ENCODE results near the gene TOP3B. TPM values are rescaled to one million over a fixed set of nuclear protein-coding genes. Genes with fewer than 3 reads are reported as not detected.

Gene TOP3B
- 10 to 100 TPM in 11 of 12 donors, not detected in 1; 11.8 to 23.3 (median 15.9) TPM for polyA plus RNA-seq (ENCODE audit: insufficient read length in 12 of 12)
- long read RNA-seq, donor 1: 0 reads
- long read RNA-seq, donor 2, partial matches to known transcripts: 0 of 1 reads
- long read RNA-seq, donor 2, other reads (novel, unspliced or antisense): 0 of 1 reads
- long read RNA-seq, donor 3, partial matches to known transcripts: 0 of 1 reads
- long read RNA-seq, donor 3, other reads (novel, unspliced or antisense): 0 of 1 reads
- long read RNA-seq, donor 4: 0 reads
- long read RNA-seq, donor 5, partial matches to known transcripts: 8 of 9 reads
- long read RNA-seq, donor 5, other reads (novel, unspliced or antisense): 0 of 9 reads
- long read RNA-seq, donor 6, partial matches to known transcripts: 5 of 5 reads
- long read RNA-seq, donor 6, other reads (novel, unspliced or antisense): 0 of 5 reads
- long read RNA-seq, donor 7: 0 reads
- long read RNA-seq, donor 8, partial matches to known transcripts: 7 of 8 reads
- long read RNA-seq, donor 8, other reads (novel, unspliced or antisense): 0 of 8 reads
- long read RNA-seq, donor 9, partial matches to known transcripts: 0 of 2 reads
- long read RNA-seq, donor 9, other reads (novel, unspliced or antisense): 0 of 2 reads
- long read RNA-seq, donor 10, partial matches to known transcripts: 0 of 5 reads
- long read RNA-seq, donor 10, other reads (novel, unspliced or antisense): 0 of 5 reads
- long read RNA-seq, donor 11, partial matches to known transcripts: 5 of 6 reads
- long read RNA-seq, donor 11, other reads (novel, unspliced or antisense): 0 of 6 reads

GRCh38 chr22:21982338-21982965 lies at the start of gene TOP3B:
Gene TOP3B, minus strand, starts transcription at chr22:21982787. Its CDS starts 7,078 bp downstream, at chr22:21975709.
- DNase-seq: peak; percentile 80

DNA sequence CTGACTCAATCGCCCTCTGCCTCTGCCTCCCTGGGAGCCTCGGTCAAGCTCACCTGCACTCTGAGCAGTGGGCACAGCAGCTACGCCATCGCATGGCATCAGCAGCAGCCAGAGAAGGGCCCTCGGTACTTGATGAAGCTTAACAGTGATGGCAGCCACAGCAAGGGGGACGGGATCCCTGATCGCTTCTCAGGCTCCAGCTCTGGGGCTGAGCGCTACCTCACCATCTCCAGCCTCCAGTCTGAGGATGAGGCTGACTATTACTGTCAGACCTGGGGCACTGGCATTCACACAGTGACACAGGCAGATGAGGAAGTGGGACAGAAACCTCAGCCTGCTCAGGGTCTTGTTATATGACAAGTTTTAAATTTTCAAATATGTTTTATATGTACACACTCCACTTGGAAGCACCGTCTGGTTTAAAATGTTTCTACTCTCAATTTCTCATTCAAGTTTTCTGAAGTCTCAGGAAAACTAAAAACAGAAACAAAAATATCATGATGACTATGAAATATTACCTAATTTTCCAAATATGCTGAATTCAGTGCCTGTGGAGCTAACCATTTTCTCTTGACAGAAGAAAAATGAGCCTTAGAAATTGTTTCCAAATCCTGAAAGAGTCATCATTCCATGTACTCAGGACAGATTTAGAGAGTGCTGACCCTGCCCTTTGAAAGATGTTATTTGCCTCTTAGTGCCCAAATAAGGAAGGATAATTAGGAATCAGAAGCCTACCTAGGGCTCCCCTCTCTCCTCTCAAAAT lies 48.8 kb upstream of the TOP3B start:
- no peak for DNase-seq

- no peak for DNase-seq
These were observed 48.1 kb upstream of the TOP3B start for GRCh38 chr22:22030493-22031182.

DNA sequence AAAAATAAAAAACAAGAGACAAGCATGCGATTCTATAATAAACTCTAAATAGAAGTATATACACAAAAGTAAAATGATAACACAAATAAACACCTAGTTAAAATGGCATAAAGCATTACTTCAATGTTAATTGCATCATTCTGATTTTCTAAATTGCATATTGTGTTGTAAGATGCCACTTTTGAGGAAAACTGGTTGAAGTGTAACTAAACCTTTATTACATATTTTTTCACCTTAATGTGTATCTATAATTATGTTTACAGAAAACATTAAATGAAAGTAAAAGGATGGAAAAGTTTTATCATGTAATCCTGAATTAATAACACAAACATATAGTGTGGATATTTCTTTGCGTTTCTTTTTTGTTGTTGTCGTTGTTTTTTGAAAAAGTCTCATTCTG lies 45.4 kb upstream of the TOP3B start:
- no peak for DNase-seq

DNA sequence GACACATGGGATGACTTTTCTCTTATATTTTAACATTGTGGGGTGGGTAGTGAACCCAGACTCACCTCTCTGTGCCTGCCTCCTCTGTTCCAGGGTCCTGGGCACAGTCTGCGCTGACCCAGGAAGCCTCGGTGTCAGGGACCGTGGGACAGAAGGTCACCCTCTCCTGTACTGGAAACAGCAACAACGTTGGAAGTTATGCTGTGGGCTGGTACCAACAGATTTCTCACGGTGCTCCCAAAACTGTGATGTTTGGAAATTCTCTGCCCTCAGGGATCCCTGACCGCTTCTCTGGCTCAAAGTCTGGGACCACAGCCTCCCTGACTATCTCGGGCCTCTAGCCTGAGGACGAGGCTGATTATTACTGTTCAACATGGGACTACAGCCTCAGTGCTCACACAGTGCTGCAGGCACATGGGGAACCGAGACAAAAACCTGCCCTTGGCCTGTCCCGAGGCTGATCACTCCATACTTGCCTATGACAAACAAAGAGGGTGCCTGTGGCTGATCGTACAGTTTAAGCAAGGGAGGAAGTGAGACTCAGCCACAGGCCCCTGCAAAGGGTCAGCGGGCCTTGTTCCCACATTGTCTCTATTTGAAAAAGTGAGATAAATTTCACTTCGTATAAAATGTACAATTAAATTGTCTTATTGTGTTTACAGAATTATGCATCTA lies 43.7 kb upstream of the TOP3B start:
- no peak for DNase-seq

DNA sequence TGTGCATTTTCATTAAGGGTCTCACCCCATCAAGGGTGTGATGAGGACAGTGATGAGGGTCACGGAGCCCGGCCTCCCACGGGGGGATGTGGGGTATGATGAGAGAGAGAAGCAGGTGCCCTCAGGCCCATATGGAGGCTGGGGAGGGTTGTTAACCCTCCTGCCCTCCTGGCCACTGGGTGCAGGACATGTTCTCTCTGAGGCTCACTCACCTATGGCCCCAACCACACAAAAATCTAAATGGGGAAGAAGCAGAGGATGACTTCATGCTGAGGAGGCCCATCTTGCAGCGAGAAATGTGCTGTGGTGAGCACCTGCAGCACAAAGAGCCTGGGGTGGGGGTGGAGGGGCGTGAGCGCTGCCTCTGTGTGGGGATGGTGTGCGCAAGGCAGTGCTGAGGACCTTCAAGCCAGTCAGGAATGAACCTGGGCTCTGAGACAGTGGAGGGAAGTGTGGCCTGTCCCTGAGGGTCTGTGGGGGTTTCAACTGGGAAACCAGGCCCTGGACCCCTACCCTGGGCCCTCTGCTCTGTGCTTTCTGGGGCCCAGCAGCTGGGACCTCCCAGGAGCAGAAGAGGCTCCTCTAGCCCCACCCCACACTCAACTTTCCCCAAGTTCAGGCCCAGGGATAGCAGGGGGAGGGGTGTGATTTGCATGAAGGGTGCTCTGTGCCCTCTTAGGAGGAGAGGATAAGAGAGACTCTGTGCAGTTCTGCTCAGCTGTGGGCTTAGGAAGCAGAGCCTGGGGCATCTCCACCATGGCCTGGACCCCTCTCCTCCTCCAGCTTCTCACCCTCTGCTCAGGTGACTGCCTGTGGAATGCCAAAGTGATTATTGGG lies 43.0 kb upstream of the TOP3B start:
- no peak for DNase-seq

GRCh38 chr22:22024440-22024839 lies 41.9 kb upstream of the TOP3B start:
- DNase-seq: no peak

DNA sequence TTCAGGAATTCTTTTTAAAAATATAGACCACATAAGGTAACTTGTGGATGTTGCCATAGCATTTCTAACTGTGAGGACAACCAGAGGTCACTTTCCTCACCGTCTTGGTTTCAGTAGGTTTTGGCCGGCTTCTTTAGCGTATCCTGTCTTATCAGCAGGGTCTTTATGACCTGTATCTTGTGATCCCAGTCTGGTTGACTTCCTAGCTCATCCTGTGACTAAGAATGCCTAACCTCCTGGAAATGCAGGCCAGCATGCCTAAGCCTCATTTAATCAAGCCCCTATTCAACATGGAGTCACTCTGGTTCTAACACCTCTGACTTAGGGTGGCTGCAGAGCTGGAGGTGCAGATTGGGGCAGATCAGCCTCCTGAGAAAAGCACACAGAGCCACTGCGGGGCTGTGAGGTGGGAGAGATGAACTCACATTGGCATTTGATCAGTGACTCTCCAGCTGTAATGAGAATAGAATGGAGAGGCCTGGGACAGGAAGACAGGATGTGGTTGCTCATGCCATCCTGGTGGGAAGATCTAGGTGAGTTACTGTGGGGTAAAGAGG lies 41.1 kb upstream of the TOP3B start:
- DNase-seq: no peak

DNA sequence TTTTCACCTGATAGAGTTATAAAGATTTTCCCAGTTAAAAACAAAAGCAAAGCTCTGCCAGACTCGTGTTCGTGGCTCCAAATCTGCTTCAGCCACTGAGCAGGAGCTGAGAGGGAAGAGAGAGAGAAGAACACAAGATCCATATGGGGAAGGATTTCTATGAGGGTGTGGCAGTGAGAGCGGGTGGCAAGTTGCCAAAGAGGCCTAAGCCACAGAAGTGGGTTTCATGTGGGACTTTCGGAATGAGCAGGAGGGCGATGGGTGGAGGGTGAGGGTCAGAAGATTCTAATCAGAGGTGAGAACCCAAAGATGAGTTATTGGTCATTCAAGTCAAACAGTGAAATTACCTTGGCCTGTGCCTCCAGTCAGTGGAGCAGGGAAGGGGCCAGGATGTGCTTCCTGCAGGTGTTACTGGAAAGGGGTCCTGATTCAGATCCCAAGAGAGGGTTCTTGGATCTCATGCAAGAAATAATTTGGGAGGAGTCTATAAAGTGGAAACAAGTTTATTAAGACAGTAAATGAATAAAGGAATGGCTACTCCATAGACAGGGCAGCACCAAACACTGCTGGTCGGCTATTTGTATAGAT lies 40.5 kb upstream of the TOP3B start:
- DNase-seq: no peak

DNA sequence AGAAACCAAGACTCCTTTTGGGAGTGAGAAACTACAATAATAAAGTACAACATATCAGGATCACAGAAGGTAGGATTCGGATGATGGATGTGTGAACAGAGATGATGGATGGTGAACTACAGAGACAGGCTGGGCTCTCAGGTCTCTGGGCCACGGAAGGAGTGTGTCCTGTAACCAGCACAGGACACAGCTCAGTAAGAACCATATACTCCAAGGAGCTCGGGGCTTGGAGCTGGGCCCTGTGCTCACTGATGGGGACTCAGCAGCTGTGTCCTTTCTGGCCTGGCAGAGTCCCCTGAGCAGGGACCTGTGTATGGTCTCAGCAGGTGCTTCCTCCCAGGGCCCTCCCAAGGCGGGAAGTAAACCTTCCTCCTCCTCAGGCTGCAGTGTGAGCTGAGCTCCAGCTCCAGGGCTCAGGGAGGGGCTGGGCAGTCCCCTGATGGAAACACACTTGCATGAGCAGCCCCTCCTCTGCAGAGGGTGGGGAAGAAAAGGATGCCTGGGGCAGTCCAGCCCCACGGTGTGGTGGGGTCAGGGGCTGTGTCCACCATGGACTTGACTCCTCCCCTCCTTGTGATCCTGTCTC lies 39.8 kb upstream of the TOP3B start:
- DNase-seq: no peak

- DNase-seq: no peak
These were observed 38.7 kb upstream of the TOP3B start for GRCh38 chr22:22021162-22021750.

DNA sequence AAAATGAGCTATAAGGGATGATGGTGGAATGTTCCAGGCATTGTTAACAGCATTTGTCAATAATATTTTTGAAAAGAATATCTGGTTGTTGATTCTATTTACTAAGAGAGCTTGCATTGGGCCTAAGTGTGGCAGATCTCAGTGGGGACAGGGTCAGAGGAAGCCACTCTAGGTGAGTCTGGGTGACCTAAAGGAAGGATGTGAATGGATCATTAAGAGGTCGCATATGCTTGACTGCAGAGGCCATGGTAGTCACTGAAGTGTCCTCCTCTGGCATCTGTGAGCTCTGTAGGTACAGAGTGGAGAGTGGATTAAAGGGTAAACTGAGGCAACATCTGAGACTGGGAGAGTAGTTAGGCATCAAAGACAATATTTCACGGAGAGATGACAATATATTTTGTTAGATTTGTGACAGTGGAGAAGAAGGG lies 37.9 kb upstream of the TOP3B start:
- DNase-seq: no peak

GRCh38 chr22:22019659-22020424 lies 37.3 kb upstream of the TOP3B start:
- DNase-seq: no peak

DNA sequence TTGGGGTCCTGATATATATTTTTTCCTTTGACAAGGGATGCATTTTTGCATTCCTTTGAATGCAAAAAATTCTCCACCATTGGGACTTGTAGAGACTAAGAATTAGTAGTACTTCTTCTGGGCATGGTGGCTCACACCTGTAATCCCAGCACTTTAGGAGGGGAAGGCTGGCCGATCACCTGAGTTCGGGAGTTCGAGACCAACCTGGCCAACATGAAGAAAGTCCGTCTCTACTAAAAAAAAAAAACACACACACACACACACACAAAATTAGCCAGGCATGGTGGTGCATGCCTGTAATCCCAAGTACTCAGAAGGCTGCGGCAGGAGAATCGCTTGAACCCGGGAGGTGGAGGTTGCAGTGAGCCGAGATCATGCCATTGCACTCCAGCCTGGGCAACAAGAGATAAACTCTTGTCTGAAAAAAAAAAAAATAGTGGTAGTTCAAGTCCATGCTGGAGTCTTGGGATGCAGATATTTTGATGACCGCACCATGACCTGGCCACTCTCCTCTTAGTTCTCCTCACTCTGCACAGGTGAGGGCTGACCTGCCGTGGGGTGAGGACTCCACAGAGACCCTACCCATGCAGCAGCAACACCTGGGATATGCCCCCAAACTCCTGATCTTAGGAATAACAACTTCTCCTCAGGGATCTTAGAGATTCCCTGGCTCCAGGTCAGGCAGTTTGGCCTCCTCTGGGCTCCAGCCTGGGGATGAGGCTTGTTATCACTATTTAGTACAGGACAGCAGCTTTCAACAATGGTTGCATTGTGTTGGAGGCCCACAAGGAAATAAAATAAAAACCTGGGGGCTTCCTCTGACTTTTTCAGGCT lies 36.5 kb upstream of the TOP3B start:
- no peak for DNase-seq

- no peak for DNase-seq
These were observed 33.0 kb upstream of the TOP3B start for GRCh38 chr22:22015631-22016030.

- DNase-seq: no peak
These were observed 31.7 kb upstream of the TOP3B start for GRCh38 chr22:22014285-22014659.
